H1 (cell line): Measurements from ENCODE around the gene NPFF. TPM values are rescaled to one million over a fixed set of nuclear protein-coding genes. Genes with fewer than 3 reads are reported as not detected.

Source experiments
- EZH2 ChIP-seq: fragments of 200-600 bp; sonication (generic); IDR thresholded peaks from 2 replicates; pipeline ENCODE4 v1.7.1; 2012; ENCODE audit warnings: low read depth, mild to moderate bottlenecking, moderate library complexity, low read length, inconsistent platforms; ENCODE audit not compliant: severe bottlenecking
- polyA plus RNA-seq, 7 experiments: library from polyadenylated mRNA; depleted of rRNA in 3 of 7; stranded (reverse) in 5 of 7; unstranded in 2 of 7; fragments of >200 nt in 5 of 7; fragments of 200-250 nt in 2 of 7; gene quantifications; 1 replicate in 5 of 7; 2 replicates in 1 of 7; 4 replicates in 1 of 7; pipeline versions ENCODE4 v1.2.1 to v1.2.3, GENCODE V29; 2011 to 2013; ENCODE audit warnings: missing spikeins in 2 of 7, mixed read lengths in 2 of 7
- total RNA-seq: library from RNA; stranded (reverse); fragmentation: NEBNext Ultra II Directional; extraction: Animal tissue kit (Norgen Biotek cat#: 25700); gene quantifications from 2 replicates; pipeline ENCODE4 v1.2.1, GENCODE V29; 2021
- TF ChIP-seq, protein P1 (sequence below): IDR thresholded peaks from 2 replicates; pipeline ENCODE4 v1.6.1; 2012; ENCODE audit warnings: inconsistent platforms

Gene NPFF
- total and polyA plus RNA-seq, 2 of the 8 experiments (the other 6 are each of a cell fraction or from before 2014, with no cell fraction given), result not detected

DNA sequence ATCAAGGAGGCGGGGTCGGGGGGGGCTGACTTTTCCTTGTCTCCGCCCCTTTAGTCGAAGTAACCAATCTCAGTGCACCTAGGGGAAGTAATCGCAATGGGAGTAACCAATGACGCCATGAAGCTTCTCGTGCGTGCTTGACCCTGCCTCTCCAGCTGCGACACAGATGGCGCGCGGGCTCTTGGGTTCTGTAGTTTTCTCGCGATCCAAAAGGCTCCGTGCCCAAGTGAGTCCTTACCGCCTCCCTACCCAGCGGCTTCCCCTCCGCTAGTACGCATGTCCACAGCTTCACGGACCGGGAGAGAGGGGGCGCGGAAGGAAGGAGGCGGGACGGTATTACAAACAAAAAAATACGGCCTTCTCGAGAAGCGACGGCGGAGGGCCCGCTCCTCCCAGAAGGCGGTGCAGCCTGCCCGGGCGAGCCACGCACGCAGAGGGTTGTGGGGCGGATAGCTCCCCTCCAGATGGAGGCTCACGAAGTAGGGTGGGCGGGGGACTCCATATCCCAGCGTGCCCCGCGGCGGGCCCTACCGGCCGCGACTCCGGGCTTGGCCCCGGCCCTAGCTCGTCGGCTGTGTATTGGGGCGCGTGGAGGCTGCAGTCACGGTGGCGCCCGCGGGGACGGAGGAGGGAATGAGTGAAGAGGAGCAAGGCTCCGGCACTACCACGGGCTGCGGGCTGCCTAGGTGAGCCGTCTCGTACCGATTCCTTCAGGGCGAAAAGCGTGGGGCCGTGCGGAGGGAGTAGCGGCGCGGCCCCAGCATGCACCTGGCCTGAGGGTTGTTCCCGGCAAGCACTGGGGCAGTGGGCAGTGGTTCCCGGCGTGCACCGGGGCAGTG is 6.3 kb downstream of the NPFF start, which contains the start of gene TARBP2 (continued):
- TF ChIP-seq, protein P1, sequence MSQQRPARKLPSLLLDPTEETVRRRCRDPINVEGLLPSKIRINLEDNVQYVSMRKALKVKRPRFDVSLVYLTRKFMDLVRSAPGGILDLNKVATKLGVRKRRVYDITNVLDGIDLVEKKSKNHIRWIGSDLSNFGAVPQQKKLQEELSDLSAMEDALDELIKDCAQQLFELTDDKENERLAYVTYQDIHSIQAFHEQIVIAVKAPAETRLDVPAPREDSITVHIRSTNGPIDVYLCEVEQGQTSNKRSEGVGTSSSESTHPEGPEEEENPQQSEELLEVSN, result peak; percentile 60
- no peak for TF ChIP-seq EZH2
- TF ChIP-seq, all 59 proteins: peak for 23
